Suppressor macrophage treated with lipopolysaccharide for 1 hour (primary cell): ENCODE data around the gene SPATA17.
A peak's percentile ranks its signal among the peaks of the same experiment; 100 is the strongest.

Experiments
- DNase-seq, 3 donors: peaks; one replicate each; pipeline ENCODE4 v3.0.0-alpha.2; 2020 to 2022

SPATA17 gene

GRCh38 chr1:217856342-217857034 lies 225.3 kb downstream of the SPATA17 start:
- no peak for DNase-seq

GRCh38 chr1:217857061-217857460 lies 225.9 kb downstream of the SPATA17 start:
- no peak for DNase-seq

GRCh38 chr1:217861658-217862057 lies 230.5 kb downstream of the SPATA17 start:
- no peak for DNase-seq

GRCh38 chr1:217867446-217867995 lies 236.4 kb downstream of the SPATA17 start:
- no peak for DNase-seq

GRCh38 chr1:217871955-217872354 lies 240.8 kb downstream of the SPATA17 start:
- no peak for DNase-seq

- no peak for DNase-seq
Observed at GRCh38 chr1:217875229-217875628, 244.1 kb downstream of the SPATA17 start.

GRCh38 chr1:217876401-217876800 lies 245.3 kb downstream of the SPATA17 start:
- no peak for DNase-seq

- no peak for DNase-seq
Observed at GRCh38 chr1:217876896-217877295, 245.8 kb downstream of the SPATA17 start.

- no peak for DNase-seq
Observed at GRCh38 chr1:217881131-217881543, 250.0 kb downstream of the SPATA17 start.

GRCh38 chr1:217881607-217882332 lies 250.6 kb downstream of the SPATA17 start:
- no peak for DNase-seq

GRCh38 chr1:217885181-217885580 lies 254.0 kb downstream of the SPATA17 start:
- no peak for DNase-seq

- no peak for DNase-seq
Observed at GRCh38 chr1:217888328-217888727, 257.2 kb downstream of the SPATA17 start.

- DNase-seq, result no peak
Observed at GRCh38 chr1:217889401-217889800, 258.3 kb downstream of the SPATA17 start.

GRCh38 chr1:217891966-217892365 lies 260.8 kb downstream of the SPATA17 start:
- DNase-seq, result no peak

GRCh38 chr1:217892750-217893149 lies 261.6 kb downstream of the SPATA17 start:
- DNase-seq, result no peak

GRCh38 chr1:217895841-217896240 lies 264.7 kb downstream of the SPATA17 start:
- no peak for DNase-seq

GRCh38 chr1:217896490-217896889 lies 265.3 kb downstream of the SPATA17 start:
- DNase-seq, result no peak

GRCh38 chr1:217897100-217897499 lies 266.0 kb downstream of the SPATA17 start:
- no peak for DNase-seq

GRCh38 chr1:217899614-217900013 lies 268.5 kb downstream of the SPATA17 start:
- DNase-seq, result no peak

- DNase-seq, result peak; percentile 1 to 18 (median 3)
Observed at GRCh38 chr1:217907504-217907903, 276.4 kb downstream of the SPATA17 start.

- DNase-seq, result no peak
Observed at GRCh38 chr1:217910203-217910602, 279.1 kb downstream of the SPATA17 start.

- no peak for DNase-seq
Observed at GRCh38 chr1:217910791-217911320, 279.7 kb downstream of the SPATA17 start.

- DNase-seq, result no peak
Observed at GRCh38 chr1:217911908-217912307, 280.8 kb downstream of the SPATA17 start.
